ENCODE data around the gene NME7. TPM values are rescaled to one million over a fixed set of nuclear protein-coding genes. Genes with fewer than 3 reads are reported as not detected.

NME7 gene
- total RNA-seq, 2 donors from 2014 or later = 10.3 to 16.3 TPM

DNA sequence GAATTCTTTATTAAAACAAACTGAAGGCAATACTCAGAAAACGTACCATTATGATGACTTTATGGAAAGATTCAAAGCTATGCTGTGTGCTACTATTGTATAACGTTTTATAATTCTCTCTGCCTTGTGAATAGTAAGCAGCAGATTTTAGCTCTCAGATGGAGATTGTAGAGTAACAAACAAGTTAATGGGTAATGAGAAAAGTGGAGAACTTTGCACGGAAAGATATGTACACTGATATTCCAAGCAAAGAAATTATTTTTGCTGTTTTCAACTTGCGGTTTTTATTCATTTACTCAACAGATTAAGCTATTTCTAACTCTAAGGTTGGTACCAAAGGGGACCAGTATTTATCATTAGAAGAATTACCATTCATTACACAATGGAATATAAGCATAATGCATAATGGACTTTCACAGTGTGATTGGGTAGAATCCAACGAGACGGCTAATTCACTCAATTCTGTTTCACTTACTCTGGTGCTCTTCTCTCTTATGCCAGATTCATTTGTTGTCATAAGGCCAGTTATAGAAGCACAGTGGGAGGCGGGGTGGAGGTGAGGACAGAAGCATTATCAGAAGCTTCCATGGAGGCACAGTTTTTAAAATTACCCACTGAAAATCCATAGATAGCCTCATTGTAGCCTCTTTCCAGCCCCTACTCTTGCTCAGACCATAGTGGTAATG, 222.5 kb downstream of the NME7 start:
- no peak for DNase-seq (ENCODE audit: low spot score)
- no peak overlapping the region for H3K27ac ChIP-seq
- no peaks in the 10 kb centered on the region for H3K36me3 ChIP-seq
- no peaks in the 10 kb centered on the region for H3K9me3 ChIP-seq
- no peak overlapping the region for H3K4me3 ChIP-seq
- TF ChIP-seq POLR2AphosphoS5 (IDR thresholded peaks at IDR 0.05) = no peak
- TF ChIP-seq POLR2A (IDR thresholded peaks at IDR 0.05) = no peak
- TF ChIP-seq, protein P1, sequence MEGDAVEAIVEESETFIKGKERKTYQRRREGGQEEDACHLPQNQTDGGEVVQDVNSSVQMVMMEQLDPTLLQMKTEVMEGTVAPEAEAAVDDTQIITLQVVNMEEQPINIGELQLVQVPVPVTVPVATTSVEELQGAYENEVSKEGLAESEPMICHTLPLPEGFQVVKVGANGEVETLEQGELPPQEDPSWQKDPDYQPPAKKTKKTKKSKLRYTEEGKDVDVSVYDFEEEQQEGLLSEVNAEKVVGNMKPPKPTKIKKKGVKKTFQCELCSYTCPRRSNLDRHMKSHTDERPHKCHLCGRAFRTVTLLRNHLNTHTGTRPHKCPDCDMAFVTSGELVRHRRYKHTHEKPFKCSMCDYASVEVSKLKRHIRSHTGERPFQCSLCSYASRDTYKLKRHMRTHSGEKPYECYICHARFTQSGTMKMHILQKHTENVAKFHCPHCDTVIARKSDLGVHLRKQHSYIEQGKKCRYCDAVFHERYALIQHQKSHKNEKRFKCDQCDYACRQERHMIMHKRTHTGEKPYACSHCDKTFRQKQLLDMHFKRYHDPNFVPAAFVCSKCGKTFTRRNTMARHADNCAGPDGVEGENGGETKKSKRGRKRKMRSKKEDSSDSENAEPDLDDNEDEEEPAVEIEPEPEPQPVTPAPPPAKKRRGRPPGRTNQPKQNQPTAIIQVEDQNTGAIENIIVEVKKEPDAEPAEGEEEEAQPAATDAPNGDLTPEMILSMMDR (IDR thresholded peaks at IDR 0.05) = no peak
- no peaks in the 10 kb centered on the region for H3K4me1 ChIP-seq (replicated peaks)
- H3K27me3 ChIP-seq (replicated peaks; ENCODE audit: insufficient read depth) = no peaks in the 10 kb centered on the region
- intact Hi-C loops (cut with DNase I) = no loop called here
- WGBS = 88% methylated on average over 7 of the region's 7 CpGs

DNA sequence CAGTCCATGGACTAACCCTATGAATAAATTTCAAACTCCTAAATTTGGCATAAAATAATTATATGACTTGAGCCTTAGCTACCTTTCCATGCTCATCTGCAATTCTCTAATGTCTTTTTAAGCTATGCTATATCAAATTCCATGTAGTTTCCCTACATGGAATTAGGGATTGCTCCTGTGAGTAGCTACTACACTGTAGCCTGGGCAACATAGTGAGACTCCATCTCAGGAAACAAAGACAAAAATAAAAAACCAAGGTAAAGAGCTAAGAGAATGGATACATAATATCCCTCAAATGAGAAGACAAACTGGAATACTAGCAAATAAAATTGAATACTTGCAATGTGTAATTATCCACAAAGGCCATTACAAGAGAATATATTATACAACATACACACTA, 223.6 kb downstream of the NME7 start:
- TF ChIP-seq POLR2AphosphoS5 (IDR thresholded peaks at IDR 0.05) (no peak), POLR2A (IDR thresholded peaks at IDR 0.05) (no peak)
- TF ChIP-seq, protein P1 (IDR thresholded peaks at IDR 0.05) = no peak
- no peak for DNase-seq (ENCODE audit: low spot score)
- no peaks in the 10 kb centered on the region for H3K36me3 ChIP-seq
- H3K9me3 ChIP-seq = no peaks in the 10 kb centered on the region
- no peaks in the 10 kb centered on the region for H3K27me3 ChIP-seq (replicated peaks; ENCODE audit: insufficient read depth)
- intact Hi-C loops (cut with DNase I) = no loop called here
- H3K4me3 ChIP-seq = no peak overlapping the region
- no peak overlapping the region for H3K27ac ChIP-seq
- no peaks in the 10 kb centered on the region for H3K4me1 ChIP-seq (replicated peaks)

DNA sequence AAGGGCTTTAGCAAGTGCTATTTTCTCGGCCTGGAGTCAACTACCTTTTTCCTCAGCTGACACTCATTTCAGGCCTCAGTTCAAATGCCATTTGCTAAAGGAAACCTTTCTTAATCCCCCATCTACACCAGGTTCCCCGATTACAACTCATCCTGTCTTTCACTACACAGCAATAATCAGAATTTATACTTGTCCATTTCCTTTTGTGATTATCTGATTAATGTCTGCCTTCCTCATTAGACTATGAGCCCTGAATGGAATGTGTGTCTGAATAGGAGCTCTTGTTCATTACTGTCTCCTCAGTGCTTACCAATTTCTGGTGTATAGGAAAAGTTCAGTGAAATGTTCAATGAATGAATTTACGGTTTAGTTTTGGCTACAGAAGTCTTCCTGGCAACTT, 224.3 kb downstream of the NME7 start:
- DNase-seq (ENCODE audit: low spot score) = no peak
- no peak overlapping the region for H3K4me3 ChIP-seq
- no peak overlapping the region for H3K27ac ChIP-seq
- H3K4me1 ChIP-seq (replicated peaks) = no peaks in the 10 kb centered on the region
- H3K36me3 ChIP-seq = no peaks in the 10 kb centered on the region
- intact Hi-C loops (cut with DNase I) = no loop called here
- TF ChIP-seq POLR2A (IDR thresholded peaks at IDR 0.05) (no peak), POLR2AphosphoS5 (IDR thresholded peaks at IDR 0.05) (no peak)
- TF ChIP-seq, protein P1 (IDR thresholded peaks at IDR 0.05) = no peak
- no peaks in the 10 kb centered on the region for H3K9me3 ChIP-seq
- 84% methylated on average over 3 of the region's 3 CpGs for WGBS
- H3K27me3 ChIP-seq (replicated peaks; ENCODE audit: insufficient read depth) = no peaks in the 10 kb centered on the region

DNA sequence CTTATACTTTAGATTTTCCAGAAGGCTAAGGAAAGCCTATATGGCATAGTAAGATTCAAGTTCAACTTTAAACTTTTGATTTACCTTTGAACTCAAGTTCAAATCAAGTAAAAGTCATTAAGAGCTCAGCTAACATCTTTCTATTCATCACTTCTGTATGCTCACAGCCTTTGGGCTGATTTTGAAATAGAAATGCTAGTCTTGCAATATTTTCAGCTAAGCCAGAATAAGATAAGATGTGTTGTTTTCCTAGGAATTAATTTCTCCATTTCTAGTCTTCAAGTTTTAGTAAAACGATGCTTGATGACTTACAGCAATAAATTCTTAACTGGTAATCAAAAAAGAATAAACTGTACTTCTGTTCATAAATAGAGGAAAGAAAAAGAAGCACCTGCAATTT, 225.5 kb downstream of the NME7 start:
- TF ChIP-seq POLR2AphosphoS5 (IDR thresholded peaks at IDR 0.05) = no peak
- TF ChIP-seq, protein P1 (IDR thresholded peaks at IDR 0.05) = no peak
- no peak for TF ChIP-seq POLR2A (IDR thresholded peaks at IDR 0.05)
- Histone ChIP-seq H3K27me3 (replicated peaks; ENCODE audit: insufficient read depth) (no peaks in the 10 kb centered on the region), H3K4me1 (replicated peaks) (no peaks in the 10 kb centered on the region), H3K4me3 (no peak overlapping the region), H3K27ac (no peak overlapping the region), H3K9me3 (no peaks in the 10 kb centered on the region), H3K36me3 (no peaks in the 10 kb centered on the region)
- intact Hi-C loops (cut with DNase I) = no loop called here
- DNase-seq (ENCODE audit: low spot score) = no peak
- 43% methylated on average over 1 of the region's 1 CpG for WGBS

DNA sequence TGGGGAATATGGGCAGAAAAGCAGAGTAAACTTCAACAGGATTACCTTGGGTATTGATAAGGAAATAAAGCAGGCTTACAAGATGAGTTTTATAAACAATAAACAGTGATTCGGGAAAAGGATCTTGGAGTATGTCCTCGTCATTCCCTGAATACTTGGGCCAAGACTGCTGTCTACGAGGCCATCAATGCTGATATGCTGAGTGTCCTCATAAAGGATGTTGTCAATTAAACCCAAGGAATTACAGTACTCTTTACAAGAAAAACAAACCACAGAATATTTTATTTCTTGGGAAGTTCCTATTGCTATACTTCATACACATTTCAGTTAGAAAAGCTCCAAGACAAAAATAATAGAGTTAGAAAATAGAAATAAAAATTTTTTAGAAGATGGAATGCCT, 226.2 kb downstream of the NME7 start:
- TF ChIP-seq, protein P1 (IDR thresholded peaks at IDR 0.05) = no peak
- TF ChIP-seq POLR2AphosphoS5 (IDR thresholded peaks at IDR 0.05) = no peak
- no peak for TF ChIP-seq POLR2A (IDR thresholded peaks at IDR 0.05)
- H3K4me1 ChIP-seq (replicated peaks) = no peaks in the 10 kb centered on the region
- WGBS = 53% methylated on average over 3 of the region's 3 CpGs
- H3K4me3 ChIP-seq = no peak overlapping the region
- no peak for DNase-seq (ENCODE audit: low spot score)
- H3K27me3 ChIP-seq (replicated peaks; ENCODE audit: insufficient read depth) = no peaks in the 10 kb centered on the region
- no peak overlapping the region for H3K27ac ChIP-seq
- H3K36me3 ChIP-seq = no peaks in the 10 kb centered on the region
- H3K9me3 ChIP-seq = no peaks in the 10 kb centered on the region
- intact Hi-C loops (cut with DNase I) = no loop called here
